HG03432 (cell line): Measurements from ENCODE around the gene AGXT.
"Not testable (repeated sequence)": the region's sequence is repeated elsewhere in the genome, so short reads cannot be mapped to it uniquely, and the experiment has no call there.

Source experiments
- ATAC-seq: cut with Tn5 transposase; IDR thresholded peaks from one replicate; pipeline ENCODE4 v1.9.1; 2021; ENCODE audit warnings: mild to moderate bottlenecking, moderate library complexity; ENCODE audit not compliant: unreplicated experiment

The AGXT gene

DNA sequence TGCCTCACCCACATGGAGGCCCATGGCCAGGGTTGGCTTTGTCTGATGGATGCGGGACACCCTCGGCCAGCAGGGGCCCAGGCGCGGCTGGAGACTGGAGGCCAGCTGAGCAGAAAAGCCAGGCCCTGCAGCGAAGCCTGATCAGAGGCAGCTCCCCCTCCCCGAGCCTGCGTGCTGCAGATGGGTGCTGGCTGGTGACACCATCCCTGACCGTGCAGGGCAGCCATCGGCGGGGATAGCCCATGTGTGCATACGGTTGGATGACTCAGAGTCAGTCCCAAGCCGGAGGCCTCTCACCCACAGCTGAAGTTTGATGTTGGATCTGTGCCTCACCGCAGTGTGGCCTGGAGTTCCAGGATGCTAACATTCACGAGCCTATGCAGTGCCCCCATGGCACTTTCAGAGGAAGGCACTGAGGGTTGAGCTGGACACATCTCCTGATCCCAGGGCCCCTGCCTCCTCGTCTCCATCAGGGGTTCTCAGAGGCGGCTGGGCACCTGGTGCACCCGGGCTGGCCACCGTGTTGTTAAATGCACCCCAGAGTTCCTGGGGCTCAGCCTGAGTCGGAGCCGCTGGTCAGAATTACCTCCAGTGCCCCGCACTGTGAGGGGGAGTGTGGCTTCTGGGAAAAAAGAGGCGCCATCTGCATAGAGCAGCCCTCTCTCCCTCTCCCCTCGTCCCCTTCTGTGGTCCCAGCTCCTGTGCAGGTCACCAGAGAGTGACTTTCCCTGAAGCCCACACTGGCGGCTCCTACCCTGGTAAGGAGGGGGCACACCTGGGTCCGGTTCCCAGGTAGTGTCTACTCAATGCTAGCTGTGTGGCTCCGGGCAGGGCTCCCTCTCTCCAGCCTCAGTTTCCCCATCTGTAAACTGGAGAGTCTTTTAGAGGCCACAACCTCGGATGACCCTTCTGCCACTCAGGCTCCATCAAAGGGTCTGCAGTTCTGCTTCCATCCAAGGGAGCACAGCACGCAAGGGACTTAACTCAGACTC lies 29.2 kb upstream of the AGXT start:
- no peak for ATAC-seq

GRCh38 chr2:240840435-240841060 lies 28.1 kb upstream of the AGXT start:
- ATAC-seq: no peak

DNA sequence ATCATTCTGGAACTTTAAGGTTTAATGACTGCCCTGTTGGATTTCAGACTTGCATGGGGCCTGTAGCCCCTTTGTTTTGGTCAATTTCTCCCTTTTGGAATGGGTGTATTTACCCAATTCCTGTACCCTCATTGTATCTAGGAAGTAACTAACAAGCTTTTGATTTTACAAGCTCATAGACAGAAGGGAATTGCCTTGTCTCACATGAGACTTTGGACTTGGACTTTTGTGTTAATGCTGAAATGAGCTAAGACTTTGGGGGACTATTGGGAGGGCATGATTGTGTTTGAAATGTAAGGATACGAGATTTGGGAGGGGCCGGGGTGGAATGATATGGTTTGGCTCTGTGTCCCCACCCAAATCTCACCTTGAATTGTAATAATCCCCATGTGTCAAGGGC lies 22.3 kb upstream of the AGXT start:
- not testable (repeated sequence) for ATAC-seq

- ATAC-seq: no peak
Observed at GRCh38 chr2:240846873-240847595, 21.6 kb upstream of the AGXT start.

DNA sequence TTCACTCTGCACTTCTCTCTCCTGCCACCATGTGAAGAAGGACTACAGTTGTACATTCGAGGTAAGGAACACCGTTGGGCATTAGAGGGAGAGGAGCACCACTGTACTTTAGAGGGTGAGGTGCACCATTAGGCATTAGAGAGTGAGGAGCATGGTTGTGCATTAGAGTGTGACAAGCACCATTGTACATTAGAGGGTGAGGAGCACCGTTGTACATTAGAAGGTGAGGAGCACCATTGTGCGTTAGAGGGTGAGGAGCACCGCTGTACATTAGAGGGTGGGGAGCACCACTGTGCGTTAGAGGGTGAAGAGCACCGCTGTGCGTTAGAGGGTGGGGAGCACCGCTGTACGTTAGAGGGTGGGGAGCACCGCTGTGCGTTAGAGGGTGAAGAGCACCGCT lies 20.8 kb upstream of the AGXT start:
- no peak for ATAC-seq

DNA sequence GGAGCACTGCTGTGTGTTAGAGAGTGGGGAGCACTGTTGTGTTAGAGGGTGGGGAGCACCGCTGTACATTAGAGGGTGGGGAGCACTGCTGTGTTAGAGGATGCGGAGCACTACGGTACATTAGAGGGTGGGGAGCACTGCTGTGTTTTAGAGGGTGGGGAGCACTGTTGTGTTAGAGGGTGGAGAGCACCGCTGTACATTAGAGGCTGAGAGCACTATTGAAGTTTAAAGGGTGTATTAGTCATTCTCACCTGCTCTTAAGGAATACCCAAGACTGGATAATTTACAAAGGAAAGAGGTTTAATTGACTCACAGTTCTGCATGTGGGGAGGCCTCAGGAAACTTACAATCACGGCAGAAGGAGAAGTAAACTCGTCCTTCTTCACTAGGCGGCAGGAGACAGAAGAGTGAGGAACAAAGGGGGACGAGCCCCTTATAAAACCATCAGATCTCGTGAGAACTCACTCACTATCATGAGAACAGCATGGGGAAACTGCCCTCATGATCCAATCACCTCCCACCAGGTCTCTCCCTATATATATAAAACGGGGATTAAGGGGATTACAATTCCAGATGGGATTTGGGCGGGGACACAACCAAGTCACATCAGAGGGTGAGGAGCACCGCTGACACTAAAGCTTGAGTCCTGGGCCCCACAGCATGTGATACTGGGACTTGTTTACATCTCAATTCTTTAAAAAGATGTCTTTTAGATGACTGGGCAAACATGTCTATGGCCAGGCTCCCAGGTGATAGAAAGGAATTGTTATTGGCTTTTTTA lies 19.5 kb upstream of the AGXT start:
- ATAC-seq: no peak

GRCh38 chr2:240850026-240850425 lies 18.6 kb upstream of the AGXT start:
- no peak for ATAC-seq

DNA sequence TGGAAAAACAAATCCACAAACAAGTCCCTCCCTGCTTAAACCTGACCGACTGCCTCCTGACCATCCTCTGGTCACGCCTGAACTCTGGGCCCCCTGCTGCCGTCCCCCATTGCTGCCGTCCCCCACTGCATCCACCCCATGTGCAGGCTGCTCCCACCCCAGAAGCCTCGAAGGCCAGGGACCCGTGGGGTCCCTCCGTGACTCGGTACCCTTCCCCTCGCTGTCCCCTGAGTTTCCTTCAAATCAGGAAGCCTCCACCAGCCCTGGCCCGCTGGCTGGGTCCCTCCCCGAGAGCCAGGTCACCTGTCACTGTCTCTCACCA lies 17.9 kb upstream of the AGXT start:
- no peak for ATAC-seq

DNA sequence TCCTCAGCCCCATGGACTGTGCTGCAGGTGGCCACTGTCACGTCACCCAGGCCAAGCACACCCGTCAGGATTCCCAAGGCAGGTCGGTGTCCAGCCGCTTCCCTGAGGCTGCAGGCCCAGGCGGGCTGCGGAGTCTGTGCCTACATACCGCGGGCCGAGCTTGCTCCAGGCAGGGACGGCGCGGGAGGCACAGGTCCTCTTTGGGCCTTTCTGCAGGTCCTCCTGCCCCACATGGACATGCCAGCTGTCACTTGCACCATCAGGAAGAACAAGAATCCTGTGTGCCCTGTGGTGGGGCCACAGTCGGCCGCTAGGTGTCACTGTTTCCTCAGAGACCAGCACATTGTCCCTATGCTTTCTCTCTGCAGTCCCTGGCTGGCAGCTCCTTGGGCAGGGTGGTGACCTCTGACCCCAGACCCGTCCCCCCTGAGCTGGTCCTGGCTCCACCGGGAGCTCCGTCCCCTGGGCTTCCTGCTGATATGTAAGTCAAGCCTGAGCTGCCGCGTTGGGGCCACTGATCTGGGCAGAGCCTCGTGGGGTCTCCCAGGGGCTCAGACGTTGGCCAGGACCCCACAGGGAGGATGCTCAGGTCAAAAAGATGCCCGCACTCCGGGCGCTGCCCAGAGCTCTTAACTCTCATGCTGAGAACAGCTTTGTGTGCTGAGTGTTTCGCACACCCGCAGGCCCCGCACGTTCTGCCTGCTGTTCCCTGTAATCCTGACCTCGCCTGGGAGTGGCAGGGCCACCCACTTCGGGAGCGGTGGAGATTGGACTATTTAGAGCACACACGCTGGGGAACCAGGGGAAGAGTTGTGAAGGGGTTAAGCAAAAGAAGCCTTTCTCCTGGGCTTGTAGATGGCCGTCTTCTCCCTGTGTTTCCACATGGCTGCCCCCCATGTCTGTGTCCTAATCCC lies 17.3 kb upstream of the AGXT start:
- peak; percentile 58 for ATAC-seq

DNA sequence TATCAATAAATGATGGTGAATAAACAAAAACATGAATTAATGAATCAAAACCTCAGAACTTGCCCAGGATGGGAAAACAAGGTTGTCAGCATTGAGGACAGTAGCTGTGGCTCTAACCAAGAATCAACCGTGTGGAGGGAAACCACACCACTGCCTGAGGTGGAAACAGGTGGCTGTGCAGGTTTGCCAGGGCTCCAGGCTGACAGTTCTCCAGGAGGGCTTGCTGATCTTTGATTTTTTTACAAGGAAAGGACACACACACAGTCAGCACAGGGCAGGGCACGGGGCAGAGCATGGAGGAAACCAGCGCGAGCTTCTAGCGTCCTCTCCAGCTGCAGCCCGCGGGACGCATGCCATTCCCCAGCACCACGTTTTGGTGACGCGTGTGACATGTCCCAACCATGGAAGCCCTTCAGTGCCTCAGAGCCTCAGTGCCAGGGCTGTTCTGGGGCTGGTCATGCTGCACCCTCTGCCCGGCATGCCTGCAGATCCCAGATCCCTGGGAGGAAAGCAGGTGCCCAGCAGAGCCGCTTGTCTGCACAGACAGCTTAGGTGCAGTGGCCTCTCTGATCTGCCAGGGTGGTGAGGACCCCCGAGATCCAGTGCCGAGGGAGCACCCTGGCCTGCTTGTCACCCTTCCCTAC lies 15.8 kb upstream of the AGXT start:
- ATAC-seq: no peak

DNA sequence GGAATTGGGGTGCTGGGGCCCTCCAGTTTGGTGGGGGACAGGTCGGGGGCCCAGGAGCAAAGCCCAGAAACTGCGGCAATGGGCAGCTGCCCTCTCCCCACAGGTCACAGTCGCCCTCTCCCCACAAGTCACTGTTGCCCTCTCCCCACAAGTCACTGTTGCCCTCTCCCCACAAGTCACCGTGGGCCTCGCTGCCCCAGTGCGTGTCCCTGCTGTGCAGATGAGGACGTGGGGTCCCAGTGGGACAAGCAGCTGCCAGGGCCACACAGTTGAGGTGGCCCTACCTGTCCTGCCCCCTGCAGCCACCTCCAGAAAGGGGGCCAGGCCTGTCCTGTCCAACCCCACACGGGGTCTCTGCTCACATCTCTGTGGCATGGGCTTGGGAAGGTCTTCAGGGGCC lies 13.0 kb upstream of the AGXT start:
- no peak for ATAC-seq

DNA sequence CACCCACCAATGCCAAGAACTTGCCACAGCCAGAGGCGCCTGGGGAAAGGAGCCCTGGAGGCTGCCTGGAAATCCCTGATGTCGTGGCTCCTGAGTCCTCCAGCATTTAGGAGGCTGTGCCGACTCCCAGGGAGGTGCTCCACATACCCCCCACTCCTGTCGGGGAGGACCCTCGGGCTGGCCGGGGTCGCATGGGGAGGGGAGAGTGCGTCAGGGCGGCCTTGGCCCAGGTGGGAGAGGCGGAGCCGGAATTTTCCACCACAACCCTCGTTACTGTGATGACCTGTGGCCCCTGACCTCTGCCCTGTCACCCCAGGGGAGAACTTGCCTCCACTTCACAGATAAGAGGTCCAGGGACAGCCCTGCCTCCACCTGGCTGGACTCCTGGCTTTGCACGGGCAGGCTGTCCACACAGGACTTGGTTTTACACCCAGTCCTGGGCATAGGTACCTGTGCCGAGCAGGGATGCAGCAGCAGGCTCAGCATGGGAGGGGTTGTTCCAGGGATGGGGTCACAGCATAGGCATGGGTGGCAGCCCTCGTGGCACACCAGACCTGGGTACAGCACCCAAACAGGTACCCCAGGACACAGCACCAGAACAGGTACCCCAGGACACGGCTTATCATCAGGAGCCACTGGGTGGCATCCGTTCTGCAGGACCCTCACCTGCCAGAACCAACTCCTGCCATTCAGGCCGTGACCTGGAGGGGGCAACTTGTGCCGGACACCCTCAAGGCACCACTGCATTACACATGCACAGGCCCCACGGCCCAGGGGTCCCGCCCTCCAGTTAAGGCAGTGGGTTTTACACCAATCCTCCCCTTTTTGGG lies 12.3 kb upstream of the AGXT start:
- ATAC-seq: no peak

DNA sequence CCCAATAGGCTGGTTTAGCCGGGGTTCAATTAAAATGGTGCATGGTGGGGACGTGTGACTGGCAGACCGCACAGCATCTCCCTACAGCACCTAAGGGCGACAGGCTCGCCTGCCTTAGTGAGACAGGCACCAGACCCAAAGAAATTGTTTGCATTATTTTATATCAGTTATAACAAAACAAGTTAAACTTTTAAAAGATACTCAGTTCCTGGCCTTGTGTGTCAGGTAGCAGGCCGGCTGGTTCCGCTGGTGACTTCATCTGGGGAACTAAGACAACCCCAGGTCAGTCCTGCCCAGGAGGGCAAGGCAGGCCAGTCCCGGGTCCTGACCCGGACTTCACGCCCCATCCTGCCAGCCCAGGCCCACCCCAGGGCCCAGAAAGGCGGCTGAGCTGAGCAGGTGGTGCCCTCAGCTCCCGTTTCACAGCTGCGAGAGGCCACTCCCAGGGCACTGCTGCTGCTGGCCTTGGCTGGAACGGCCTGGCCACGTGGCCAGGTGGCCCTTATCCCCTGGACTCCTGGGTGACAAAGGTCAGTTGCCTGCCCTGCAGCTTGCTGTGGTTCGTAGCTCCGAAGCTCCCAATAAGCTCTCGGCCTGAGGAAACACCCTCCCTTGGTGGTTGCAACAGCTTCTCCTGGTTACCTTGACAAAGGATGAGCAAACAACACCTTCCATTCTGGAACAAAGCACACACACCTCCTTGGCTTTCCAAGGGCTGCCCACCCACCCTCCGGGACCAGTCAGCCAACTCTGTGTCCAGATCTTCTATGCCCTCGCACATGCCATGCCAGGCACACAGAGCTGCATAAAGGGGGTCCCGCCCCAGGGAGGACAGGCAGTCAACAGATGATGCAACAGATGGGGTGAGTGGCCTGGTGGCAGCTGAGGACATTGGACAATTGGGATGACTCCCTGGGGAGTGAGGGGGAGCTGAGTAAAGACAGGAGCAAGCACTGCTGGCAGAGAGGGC lies 11.3 kb upstream of the AGXT start:
- ATAC-seq: no peak

DNA sequence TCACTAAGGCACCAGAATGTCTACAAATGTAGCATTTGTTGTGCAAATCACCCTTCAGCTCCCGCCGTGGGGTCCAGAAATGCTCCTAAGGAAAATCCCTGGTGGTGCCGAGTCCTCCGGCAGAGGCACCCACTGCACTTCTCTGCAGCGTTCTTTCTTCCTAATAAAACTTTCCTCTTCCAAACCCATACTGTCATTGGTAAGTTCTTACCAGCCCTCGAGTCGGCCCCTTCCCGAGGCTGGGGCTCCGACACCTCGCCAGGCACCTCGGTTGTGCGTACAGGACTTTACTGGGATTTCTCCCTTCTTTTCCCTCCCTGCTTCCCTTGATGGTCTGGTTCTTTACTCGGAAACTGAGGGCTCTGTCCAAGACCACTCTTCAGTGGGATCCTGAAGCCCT lies 10.3 kb upstream of the AGXT start:
- ATAC-seq: no peak

DNA sequence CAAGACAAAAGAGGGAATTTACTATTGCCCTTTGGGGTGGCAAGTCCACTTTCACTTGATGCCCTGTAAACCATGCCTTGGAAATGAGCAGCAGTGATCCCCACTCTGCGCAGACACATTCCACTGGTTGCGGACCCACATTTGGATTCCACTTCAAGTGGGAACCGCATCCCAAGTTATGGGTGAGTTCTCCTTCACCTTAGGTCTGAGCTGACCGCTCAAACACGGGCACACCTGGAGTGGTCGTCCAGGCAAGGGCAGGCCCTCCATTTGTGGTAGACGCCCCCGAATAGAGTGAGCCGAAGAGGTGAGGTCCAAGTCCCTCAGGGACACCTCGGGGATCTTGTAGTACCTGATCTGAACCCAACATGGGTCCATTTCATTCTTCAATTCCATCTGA lies 9.8 kb upstream of the AGXT start:
- no peak for ATAC-seq

DNA sequence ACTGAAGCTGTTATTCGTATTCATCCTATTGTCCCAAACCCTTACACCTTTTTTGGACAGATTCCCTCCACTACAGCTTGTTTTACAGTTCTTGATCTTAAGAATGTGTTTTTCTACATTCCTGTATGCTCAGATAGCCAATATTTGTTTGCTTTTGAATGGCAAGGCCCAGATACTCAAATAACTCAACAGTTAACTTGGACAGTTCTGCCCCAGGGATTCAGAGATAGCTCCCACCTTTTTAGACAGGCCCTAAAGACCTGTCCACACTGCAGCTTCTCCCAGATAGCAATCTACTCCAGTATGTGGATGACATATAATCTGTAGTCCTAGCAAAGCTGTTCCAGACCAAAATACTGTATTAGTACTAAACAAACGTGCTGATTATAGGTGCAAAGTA lies 7.1 kb upstream of the AGXT start:
- no peak for ATAC-seq

DNA sequence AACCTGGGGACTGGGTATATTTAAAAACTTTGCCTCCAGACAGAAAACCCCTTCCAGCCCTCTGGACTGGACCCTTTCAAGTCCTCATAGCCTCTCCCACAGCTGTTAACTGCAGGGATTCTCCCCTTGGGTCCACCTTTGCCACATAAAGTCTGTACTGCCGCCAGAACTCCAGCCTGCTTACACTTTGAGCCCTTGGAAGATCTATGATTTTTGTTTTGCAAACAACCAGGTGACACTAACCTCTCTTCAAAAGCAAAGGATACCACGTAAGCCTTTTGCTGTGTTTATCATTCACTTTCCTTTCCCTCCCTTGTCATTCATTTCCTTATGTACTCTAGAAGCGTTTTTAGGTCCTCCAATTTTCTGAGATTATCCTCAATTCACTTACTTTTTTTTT lies 4.1 kb upstream of the AGXT start:
- no peak for ATAC-seq

GRCh38 chr2:240865391-240865790 lies 3.2 kb upstream of the AGXT start:
- no peak for ATAC-seq
